ENCODE results near the gene VWA8. TPM values are rescaled to one million over a fixed set of nuclear protein-coding genes. Genes with fewer than 3 reads are reported as not detected.

Gene VWA8
- polyA plus RNA-seq, 3 donors: 2.0 to 4.4 (median 3.4) TPM

DNA sequence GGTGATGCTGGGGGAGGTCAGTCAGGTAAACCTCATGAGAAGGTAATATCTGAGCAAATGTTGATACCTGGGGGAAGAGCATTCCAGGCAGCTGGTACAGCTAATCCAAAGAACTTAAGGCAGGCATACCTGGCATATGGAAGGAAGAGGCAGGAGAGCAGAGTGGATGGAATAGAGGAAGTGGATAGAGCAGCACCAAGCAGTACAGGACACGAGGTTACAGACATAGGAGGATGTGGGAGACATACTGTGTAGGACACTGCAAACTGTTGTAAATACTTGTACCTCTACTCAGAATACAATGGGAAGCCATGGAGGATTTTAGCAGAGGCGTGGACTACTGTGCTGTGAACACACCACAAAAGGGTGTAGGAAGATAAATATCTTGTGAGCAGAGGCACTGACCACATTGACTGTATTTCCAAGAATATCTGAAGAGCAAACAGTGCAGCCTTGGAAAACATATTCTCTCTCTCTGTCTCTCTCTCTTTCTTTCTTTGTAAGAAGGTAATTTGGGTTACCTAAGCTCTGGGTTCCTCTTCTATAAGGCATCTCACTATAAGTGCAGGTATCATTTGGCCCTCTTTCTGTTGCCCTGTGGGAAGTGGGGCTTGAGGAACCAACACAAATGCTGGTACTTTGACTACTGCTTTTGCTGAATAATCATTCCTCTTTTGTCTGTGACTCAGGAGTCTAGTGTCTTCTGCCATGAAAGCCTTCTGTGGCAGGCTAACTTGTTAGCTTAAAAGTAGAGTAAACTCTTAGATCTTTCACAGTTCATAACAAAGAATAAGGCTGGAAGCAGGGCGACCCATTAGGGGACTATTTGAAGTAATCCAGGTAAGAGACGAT, 238.0 kb downstream of the VWA8 start:
- intact Hi-C loops (cut with micrococcal nuclease): no loop called here
- 100% methylated on average over 1 of the region's 4 CpGs for WGBS (ENCODE audit: insufficient coverage)
- Mint-ChIP-seq H3K27ac (no peak overlapping the region), H3K4me1 (no peaks in the 10 kb centered on the region), H3K27me3 (ENCODE audit: low read depth in 3 of 3) (no peaks in the 10 kb centered on the region), H3K4me3 (no peak overlapping the region), H3K9me3 (no peaks in the 10 kb centered on the region), H3K36me3 (peaks cover 12 to 27% of the 10 kb centered on the region in 2 donors)
- no peak overlapping the region for H2AFZ ChIP-seq (ENCODE audit: insufficient read depth, low read depth, low read length, poor library complexity, severe bottlenecking)
- H3K4me3 ChIP-seq (replicated peaks in 1 of 3; ENCODE audit: low read depth in 2 of 3, low read length in 3 of 3): no peak overlapping the region
- no peak overlapping the region for H3K4me2 ChIP-seq (replicated peaks; ENCODE audit: extremely low read depth, low read length, poor library complexity, severe bottlenecking)
- TF ChIP-seq, protein P1, sequence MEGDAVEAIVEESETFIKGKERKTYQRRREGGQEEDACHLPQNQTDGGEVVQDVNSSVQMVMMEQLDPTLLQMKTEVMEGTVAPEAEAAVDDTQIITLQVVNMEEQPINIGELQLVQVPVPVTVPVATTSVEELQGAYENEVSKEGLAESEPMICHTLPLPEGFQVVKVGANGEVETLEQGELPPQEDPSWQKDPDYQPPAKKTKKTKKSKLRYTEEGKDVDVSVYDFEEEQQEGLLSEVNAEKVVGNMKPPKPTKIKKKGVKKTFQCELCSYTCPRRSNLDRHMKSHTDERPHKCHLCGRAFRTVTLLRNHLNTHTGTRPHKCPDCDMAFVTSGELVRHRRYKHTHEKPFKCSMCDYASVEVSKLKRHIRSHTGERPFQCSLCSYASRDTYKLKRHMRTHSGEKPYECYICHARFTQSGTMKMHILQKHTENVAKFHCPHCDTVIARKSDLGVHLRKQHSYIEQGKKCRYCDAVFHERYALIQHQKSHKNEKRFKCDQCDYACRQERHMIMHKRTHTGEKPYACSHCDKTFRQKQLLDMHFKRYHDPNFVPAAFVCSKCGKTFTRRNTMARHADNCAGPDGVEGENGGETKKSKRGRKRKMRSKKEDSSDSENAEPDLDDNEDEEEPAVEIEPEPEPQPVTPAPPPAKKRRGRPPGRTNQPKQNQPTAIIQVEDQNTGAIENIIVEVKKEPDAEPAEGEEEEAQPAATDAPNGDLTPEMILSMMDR (IDR thresholded peaks at IDR 0.05): no peak
- peaks cover 6 to 11% of the 10 kb centered on the region in 2 donors for H3K36me3 ChIP-seq (replicated peaks in 1 of 2; ENCODE audit: control insufficient read depth in 1 of 2, insufficient read depth in 2 of 2, low read length in 2 of 2)
- no peaks in the 10 kb centered on the region for H3K4me1 ChIP-seq (ENCODE audit: control insufficient read depth in 1 of 2, insufficient read depth in 2 of 2, low read length in 2 of 2)
- no peaks in the 10 kb centered on the region for H4K20me1 ChIP-seq (ENCODE audit: insufficient read depth, low read length)
- no peak for DNase-seq
- no peaks in the 10 kb centered on the region for H3K27me3 ChIP-seq (ENCODE audit: control insufficient read depth in 2 of 2, insufficient read depth in 2 of 2, low read length in 2 of 2)
- H3K9me3 ChIP-seq (replicated peaks in 1 of 2; ENCODE audit: control insufficient read depth in 1 of 2, insufficient read depth in 1 of 2, low read length in 2 of 2): no peaks in the 10 kb centered on the region
- no peak overlapping the region for H3K9ac ChIP-seq (ENCODE audit: insufficient read depth, low read length, poor library complexity, severe bottlenecking)
- H3K79me2 ChIP-seq (ENCODE audit: insufficient read depth, low read length): no peaks in the 10 kb centered on the region
- H3K27ac ChIP-seq (ENCODE audit: low read depth in 1 of 2, low read length in 2 of 2): no peak overlapping the region

- H3K9ac ChIP-seq (ENCODE audit: insufficient read depth, low read length, poor library complexity, severe bottlenecking): no peak overlapping the region
- no peaks in the 10 kb centered on the region for H3K4me1 Mint-ChIP-seq
- H3K27me3 Mint-ChIP-seq (ENCODE audit: low read depth in 3 of 3): no peaks in the 10 kb centered on the region
- H3K4me1 ChIP-seq (ENCODE audit: control insufficient read depth in 1 of 2, insufficient read depth in 2 of 2, low read length in 2 of 2): no peaks in the 10 kb centered on the region
- H3K36me3 ChIP-seq (replicated peaks in 1 of 2; ENCODE audit: control insufficient read depth in 1 of 2, insufficient read depth in 2 of 2, low read length in 2 of 2): peaks cover 6 to 11% of the 10 kb centered on the region in 2 donors
- no peaks in the 10 kb centered on the region for H3K79me2 ChIP-seq (ENCODE audit: insufficient read depth, low read length)
- H3K27ac ChIP-seq (ENCODE audit: low read depth in 1 of 2, low read length in 2 of 2): no peak overlapping the region
- no peak overlapping the region for H2AFZ ChIP-seq (ENCODE audit: insufficient read depth, low read depth, low read length, poor library complexity, severe bottlenecking)
- H3K27ac Mint-ChIP-seq: no peak overlapping the region
- H3K4me2 ChIP-seq (replicated peaks; ENCODE audit: extremely low read depth, low read length, poor library complexity, severe bottlenecking): no peak overlapping the region
- DNase-seq: no peak
- no peak overlapping the region for H3K4me3 Mint-ChIP-seq
- no peaks in the 10 kb centered on the region for H3K9me3 Mint-ChIP-seq
- peaks cover 12 to 21% of the 10 kb centered on the region in 2 donors for H3K36me3 Mint-ChIP-seq
- H3K9me3 ChIP-seq (replicated peaks in 1 of 2; ENCODE audit: control insufficient read depth in 1 of 2, insufficient read depth in 1 of 2, low read length in 2 of 2): no peaks in the 10 kb centered on the region
- TF ChIP-seq, protein P1 (IDR thresholded peaks at IDR 0.05): no peak
- no peaks in the 10 kb centered on the region for H3K27me3 ChIP-seq (ENCODE audit: control insufficient read depth in 2 of 2, insufficient read depth in 2 of 2, low read length in 2 of 2)
- H4K20me1 ChIP-seq (ENCODE audit: insufficient read depth, low read length): no peaks in the 10 kb centered on the region
- no peak overlapping the region for H3K4me3 ChIP-seq (replicated peaks in 1 of 3; ENCODE audit: low read depth in 2 of 3, low read length in 3 of 3)
- intact Hi-C loops (cut with micrococcal nuclease): no loop called here
- no CpG with 5 or more reads among the region's 5 CpGs for WGBS (ENCODE audit: insufficient coverage)
Measured at GRCh38 chr13:41720839-41721561, 239.9 kb downstream of the VWA8 start.
